ENCODE data around the gene ARHGAP15. TPM values are rescaled to one million over a fixed set of nuclear protein-coding genes. Genes with fewer than 3 reads are reported as not detected.

Gene ARHGAP15
- total RNA-seq, 2 experiments from 2014 or later: 72.1 to 98.4 TPM

- BruUV-seq (replicated peaks): no TSS peak
- intact Hi-C loops (cut with micrococcal nuclease; ENCODE audit: unreplicated experiment): no loop called here
- ChIA-PET CTCF (ENCODE audit: unreplicated experiment) (no interaction called here), POLR2A (no interaction called here)
- Histone ChIP-seq H3K27ac (ENCODE audit: low read depth, low read length, poor library complexity, severe bottlenecking) (no peak overlapping the region), H4K20me1 (ENCODE audit: insufficient read depth, low read length) (no peaks in the 10 kb centered on the region), H2AFZ (ENCODE audit: low read length) (no peak overlapping the region), H3K4me3 (ENCODE audit: low read depth, low read length, poor library complexity, severe bottlenecking) (no peak overlapping the region), H3K9me2 (ENCODE audit: insufficient read depth, low read length) (no peaks in the 10 kb centered on the region), H3K4me1 (ENCODE audit: insufficient read depth, low read length, poor library complexity, severe bottlenecking) (no peaks in the 10 kb centered on the region), H3K79me2 (ENCODE audit: insufficient read depth, low read depth, low read length) (no peaks in the 10 kb centered on the region), H3K4me2 (ENCODE audit: low read length) (no peak overlapping the region), H3K9me3 (ENCODE audit: low read length) (no peaks in the 10 kb centered on the region), H3K36me3 (ENCODE audit: insufficient read depth, low read length) (peaks cover 5% of the 10 kb centered on the region; the same call in 1 of the 2 replicates)
- DNase-seq (ENCODE audit: low spot score): no peak
- TF ChIP-seq, protein P1, sequence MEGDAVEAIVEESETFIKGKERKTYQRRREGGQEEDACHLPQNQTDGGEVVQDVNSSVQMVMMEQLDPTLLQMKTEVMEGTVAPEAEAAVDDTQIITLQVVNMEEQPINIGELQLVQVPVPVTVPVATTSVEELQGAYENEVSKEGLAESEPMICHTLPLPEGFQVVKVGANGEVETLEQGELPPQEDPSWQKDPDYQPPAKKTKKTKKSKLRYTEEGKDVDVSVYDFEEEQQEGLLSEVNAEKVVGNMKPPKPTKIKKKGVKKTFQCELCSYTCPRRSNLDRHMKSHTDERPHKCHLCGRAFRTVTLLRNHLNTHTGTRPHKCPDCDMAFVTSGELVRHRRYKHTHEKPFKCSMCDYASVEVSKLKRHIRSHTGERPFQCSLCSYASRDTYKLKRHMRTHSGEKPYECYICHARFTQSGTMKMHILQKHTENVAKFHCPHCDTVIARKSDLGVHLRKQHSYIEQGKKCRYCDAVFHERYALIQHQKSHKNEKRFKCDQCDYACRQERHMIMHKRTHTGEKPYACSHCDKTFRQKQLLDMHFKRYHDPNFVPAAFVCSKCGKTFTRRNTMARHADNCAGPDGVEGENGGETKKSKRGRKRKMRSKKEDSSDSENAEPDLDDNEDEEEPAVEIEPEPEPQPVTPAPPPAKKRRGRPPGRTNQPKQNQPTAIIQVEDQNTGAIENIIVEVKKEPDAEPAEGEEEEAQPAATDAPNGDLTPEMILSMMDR (conservative IDR thresholded peaks at IDR 0.05; ENCODE audit: low read length): no peak
- no peak for TF ChIP-seq EZH2phosphoT487 (IDR thresholded peaks at IDR 0.05; ENCODE audit: borderline replicate concordance, low read depth, low read length)
Measured at GRCh38 chr2:143764261-143764660, 635.0 kb downstream of the ARHGAP15 start.

DNA sequence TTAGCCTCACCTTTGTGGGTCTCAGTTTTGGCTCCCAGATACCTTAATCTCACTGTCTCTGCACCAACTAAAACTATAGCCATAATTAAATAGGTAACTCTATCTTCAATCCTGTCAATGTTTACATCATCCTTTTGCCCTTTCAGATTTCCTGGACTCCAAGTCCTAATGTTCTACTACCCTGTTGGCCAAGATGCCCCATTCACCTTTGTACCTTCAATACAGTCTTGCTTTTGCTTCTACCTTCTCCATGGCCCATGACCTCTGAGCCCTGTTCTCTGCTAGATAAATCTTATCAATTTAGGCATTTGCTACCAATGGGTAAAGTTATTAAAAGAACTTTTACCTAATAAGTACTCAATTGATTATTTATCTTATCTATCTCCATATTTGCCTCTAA lies 635.5 kb downstream of the ARHGAP15 start:
- H3K27ac ChIP-seq (ENCODE audit: low read depth, low read length, poor library complexity, severe bottlenecking): no peak overlapping the region
- no peaks in the 10 kb centered on the region for H3K79me2 ChIP-seq (ENCODE audit: insufficient read depth, low read depth, low read length)
- no peak overlapping the region for H3K4me2 ChIP-seq (ENCODE audit: low read length)
- CTCF ChIA-PET (ENCODE audit: unreplicated experiment): no interaction called here
- no peak overlapping the region for H3K4me3 ChIP-seq (ENCODE audit: low read depth, low read length, poor library complexity, severe bottlenecking)
- H3K4me1 ChIP-seq (ENCODE audit: insufficient read depth, low read length, poor library complexity, severe bottlenecking): no peaks in the 10 kb centered on the region
- no peak overlapping the region for H2AFZ ChIP-seq (ENCODE audit: low read length)
- intact Hi-C loops (cut with micrococcal nuclease; ENCODE audit: unreplicated experiment): no loop called here
- no peaks in the 10 kb centered on the region for H4K20me1 ChIP-seq (ENCODE audit: insufficient read depth, low read length)
- no peaks in the 10 kb centered on the region for H3K9me3 ChIP-seq (ENCODE audit: low read length)
- no TSS peak for BruUV-seq (replicated peaks)
- DNase-seq (ENCODE audit: low spot score): no peak
- POLR2A ChIA-PET: no interaction called here
- TF ChIP-seq, protein P1 (conservative IDR thresholded peaks at IDR 0.05; ENCODE audit: low read length): no peak
- no peak for TF ChIP-seq EZH2phosphoT487 (IDR thresholded peaks at IDR 0.05; ENCODE audit: borderline replicate concordance, low read depth, low read length)
- H3K36me3 ChIP-seq (ENCODE audit: insufficient read depth, low read length): peaks cover 5% of the 10 kb centered on the region; the same call in 1 of the 2 replicates
- no peaks in the 10 kb centered on the region for H3K9me2 ChIP-seq (ENCODE audit: insufficient read depth, low read length)

GRCh38 chr2:143768991-143769390 lies 639.8 kb downstream of the ARHGAP15 start:
- Histone ChIP-seq H3K79me2 (ENCODE audit: insufficient read depth, low read depth, low read length) (no peaks in the 10 kb centered on the region), H3K9me3 (ENCODE audit: low read length) (no peaks in the 10 kb centered on the region), H3K9me2 (ENCODE audit: insufficient read depth, low read length) (no peaks in the 10 kb centered on the region), H4K20me1 (ENCODE audit: insufficient read depth, low read length) (no peaks in the 10 kb centered on the region), H3K4me3 (ENCODE audit: low read depth, low read length, poor library complexity, severe bottlenecking) (no peak overlapping the region), H3K4me2 (ENCODE audit: low read length) (no peak overlapping the region), H3K36me3 (ENCODE audit: insufficient read depth, low read length) (peaks cover 5% of the 10 kb centered on the region; the same call in 1 of the 2 replicates), H3K27ac (ENCODE audit: low read depth, low read length, poor library complexity, severe bottlenecking) (no peak overlapping the region), H3K4me1 (ENCODE audit: insufficient read depth, low read length, poor library complexity, severe bottlenecking) (no peaks in the 10 kb centered on the region), H2AFZ (ENCODE audit: low read length) (no peak overlapping the region)
- no peak for DNase-seq (ENCODE audit: low spot score)
- BruUV-seq (replicated peaks): no TSS peak
- ChIA-PET POLR2A (interaction anchor here (1.4 kb wide), 1 partner anchor 17 kb away, joined by 6 read pairs; no protein-coding TSS in a partner anchor), CTCF (ENCODE audit: unreplicated experiment) (no interaction called here)
- intact Hi-C loops (cut with micrococcal nuclease; ENCODE audit: unreplicated experiment): no loop called here
- TF ChIP-seq, protein P1 (conservative IDR thresholded peaks at IDR 0.05; ENCODE audit: low read length): no peak
- TF ChIP-seq EZH2phosphoT487 (IDR thresholded peaks at IDR 0.05; ENCODE audit: borderline replicate concordance, low read depth, low read length): no peak

Measured in OCI-LY7 (cell line).